Measurements from ENCODE around the gene HIBADH.

DNA sequence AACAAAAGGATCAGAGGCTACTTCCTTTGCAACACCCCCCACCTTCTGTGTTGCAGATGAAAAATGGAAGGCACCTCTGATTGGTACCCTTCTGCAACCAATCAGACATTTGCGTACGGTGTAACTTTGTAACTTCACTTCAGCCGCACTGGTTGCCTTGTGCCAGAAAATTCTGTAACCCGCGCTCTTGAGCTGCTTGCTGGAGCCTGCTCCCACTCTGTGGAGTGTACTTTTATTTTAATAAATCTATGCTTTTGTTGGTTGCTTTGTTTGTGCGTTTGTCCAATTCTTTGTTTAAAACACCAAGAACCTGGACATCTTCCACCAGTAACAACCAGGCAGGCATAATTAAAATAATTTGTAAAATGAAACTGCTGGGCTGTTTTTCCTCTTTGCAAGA, 45.8 kb upstream of the HIBADH start:
- TF ChIP-seq POLR2A (IDR thresholded peaks at IDR 0.05; ENCODE audit: low read length) (no peak), RFX5 (IDR thresholded peaks at IDR 0.05) (no peak), FOSL2 (IDR thresholded peaks at IDR 0.05) (no peak), FOSL2 (CRISPR knock-in tag; IDR thresholded peaks at IDR 0.05) (no peak), ZFP36 (IDR thresholded peaks at IDR 0.05; ENCODE audit: borderline replicate concordance, partially characterized antibody) (no peak), RCOR1 (IDR thresholded peaks at IDR 0.05; ENCODE audit: low read depth, low read length) (no peak)
- TF ChIP-seq, protein P1, sequence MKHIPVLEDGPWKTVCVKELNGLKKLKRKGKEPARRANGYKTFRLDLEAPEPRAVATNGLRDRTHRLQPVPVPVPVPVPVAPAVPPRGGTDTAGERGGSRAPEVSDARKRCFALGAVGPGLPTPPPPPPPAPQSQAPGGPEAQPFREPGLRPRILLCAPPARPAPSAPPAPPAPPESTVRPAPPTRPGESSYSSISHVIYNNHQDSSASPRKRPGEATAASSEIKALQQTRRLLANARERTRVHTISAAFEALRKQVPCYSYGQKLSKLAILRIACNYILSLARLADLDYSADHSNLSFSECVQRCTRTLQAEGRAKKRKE (CRISPR knock-in tag; IDR thresholded peaks at IDR 0.05; ENCODE audit: low read depth): no peak
- TF ChIP-seq, protein P2, sequence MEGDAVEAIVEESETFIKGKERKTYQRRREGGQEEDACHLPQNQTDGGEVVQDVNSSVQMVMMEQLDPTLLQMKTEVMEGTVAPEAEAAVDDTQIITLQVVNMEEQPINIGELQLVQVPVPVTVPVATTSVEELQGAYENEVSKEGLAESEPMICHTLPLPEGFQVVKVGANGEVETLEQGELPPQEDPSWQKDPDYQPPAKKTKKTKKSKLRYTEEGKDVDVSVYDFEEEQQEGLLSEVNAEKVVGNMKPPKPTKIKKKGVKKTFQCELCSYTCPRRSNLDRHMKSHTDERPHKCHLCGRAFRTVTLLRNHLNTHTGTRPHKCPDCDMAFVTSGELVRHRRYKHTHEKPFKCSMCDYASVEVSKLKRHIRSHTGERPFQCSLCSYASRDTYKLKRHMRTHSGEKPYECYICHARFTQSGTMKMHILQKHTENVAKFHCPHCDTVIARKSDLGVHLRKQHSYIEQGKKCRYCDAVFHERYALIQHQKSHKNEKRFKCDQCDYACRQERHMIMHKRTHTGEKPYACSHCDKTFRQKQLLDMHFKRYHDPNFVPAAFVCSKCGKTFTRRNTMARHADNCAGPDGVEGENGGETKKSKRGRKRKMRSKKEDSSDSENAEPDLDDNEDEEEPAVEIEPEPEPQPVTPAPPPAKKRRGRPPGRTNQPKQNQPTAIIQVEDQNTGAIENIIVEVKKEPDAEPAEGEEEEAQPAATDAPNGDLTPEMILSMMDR (IDR thresholded peaks at IDR 0.05): no peak
- TF ChIP-seq, protein P3, sequence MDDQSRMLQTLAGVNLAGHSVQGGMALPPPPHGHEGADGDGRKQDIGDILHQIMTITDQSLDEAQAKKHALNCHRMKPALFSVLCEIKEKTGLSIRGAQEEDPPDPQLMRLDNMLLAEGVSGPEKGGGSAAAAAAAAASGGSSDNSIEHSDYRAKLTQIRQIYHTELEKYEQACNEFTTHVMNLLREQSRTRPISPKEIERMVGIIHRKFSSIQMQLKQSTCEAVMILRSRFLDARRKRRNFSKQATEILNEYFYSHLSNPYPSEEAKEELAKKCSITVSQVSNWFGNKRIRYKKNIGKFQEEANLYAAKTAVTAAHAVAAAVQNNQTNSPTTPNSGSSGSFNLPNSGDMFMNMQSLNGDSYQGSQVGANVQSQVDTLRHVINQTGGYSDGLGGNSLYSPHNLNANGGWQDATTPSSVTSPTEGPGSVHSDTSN (IDR thresholded peaks at IDR 0.05): no peak

Measured in A549 (cell line).